Left renal pelvis (tissue), 4 donors: ENCODE measurements around the gene MAST4. TPM values are rescaled to one million over a fixed set of nuclear protein-coding genes. Genes with fewer than 3 reads are reported as not detected.
"Not testable (repeated sequence)": the region's sequence is repeated elsewhere in the genome, so short reads cannot be mapped to it uniquely, and the experiment has no call there.

Experiments used
- DNase-seq, 4 donors: peaks; one replicate each; pipeline ENCODE4 v3.0.0-alpha.2; 2013; ENCODE audit warnings: low read depth in 4 of 4, low spot score in 3 of 4
- polyA plus RNA-seq, 4 donors: library from polyadenylated mRNA; unstranded; fragments of 120-200 nt; gene quantifications; one replicate each; pipeline ENCODE4 v1.2.1, GENCODE V29; 2013; ENCODE audit not compliant: insufficient read length in 4 of 4

MAST4 gene
- polyA plus RNA-seq, 4 donors, result 10.5 to 16.2 (median 15.7) TPM

GRCh38 chr5:66805514-66806430 lies 209.6 kb downstream of the MAST4 start:
- no peak for DNase-seq

- DNase-seq, result no peak
Measured at GRCh38 chr5:66807743-66808142, 211.6 kb downstream of the MAST4 start.

DNA sequence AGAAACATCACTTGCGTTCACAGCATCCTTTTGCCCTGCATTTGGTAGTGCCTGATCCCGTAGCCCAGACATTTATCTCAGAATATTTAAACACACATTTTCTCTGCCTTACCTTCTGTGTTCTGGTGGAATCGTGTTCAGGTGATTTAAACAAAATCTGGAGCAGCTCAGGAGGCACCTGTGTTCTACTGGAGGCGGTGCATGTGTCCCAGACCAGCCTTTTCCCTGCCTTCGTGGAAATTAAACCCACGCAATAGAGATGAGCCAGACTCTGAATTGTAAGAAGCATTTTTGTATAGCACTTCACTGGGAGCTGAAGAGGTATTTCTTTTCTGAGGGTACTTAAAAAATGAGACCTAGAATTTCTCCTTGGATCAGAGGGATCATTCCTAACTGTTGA lies 212.5 kb downstream of the MAST4 start:
- no peak for DNase-seq

GRCh38 chr5:66810151-66810550 lies 214.0 kb downstream of the MAST4 start:
- no peak for DNase-seq

- no peak for DNase-seq
Measured at GRCh38 chr5:66810848-66811261, 214.7 kb downstream of the MAST4 start.

GRCh38 chr5:66812291-66812690 lies 216.1 kb downstream of the MAST4 start:
- DNase-seq, result no peak

DNA sequence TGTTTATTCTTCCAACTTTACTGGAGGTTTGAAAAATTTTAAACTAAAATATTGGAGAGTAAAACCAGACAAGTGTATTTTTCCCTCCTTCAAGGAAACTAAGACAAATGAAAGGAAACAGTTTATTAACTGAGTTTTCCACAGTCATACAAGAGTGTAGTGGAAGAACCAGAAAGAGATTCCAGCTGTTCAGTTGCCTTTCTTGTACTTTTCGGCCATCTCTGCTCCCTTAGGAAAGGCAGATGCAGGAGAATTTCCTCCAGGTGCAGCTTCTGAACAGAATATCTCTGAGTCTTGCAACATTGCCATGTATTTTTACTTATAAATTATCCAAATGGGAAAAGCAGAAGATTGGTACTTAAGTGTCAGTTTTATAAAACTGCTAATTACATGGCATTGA lies 217.1 kb downstream of the MAST4 start:
- DNase-seq, result no peak

- DNase-seq, result no peak
Measured at GRCh38 chr5:66814146-66814991, 218.2 kb downstream of the MAST4 start.

- no peak for DNase-seq
Measured at GRCh38 chr5:66818304-66818934, 222.2 kb downstream of the MAST4 start.

DNA sequence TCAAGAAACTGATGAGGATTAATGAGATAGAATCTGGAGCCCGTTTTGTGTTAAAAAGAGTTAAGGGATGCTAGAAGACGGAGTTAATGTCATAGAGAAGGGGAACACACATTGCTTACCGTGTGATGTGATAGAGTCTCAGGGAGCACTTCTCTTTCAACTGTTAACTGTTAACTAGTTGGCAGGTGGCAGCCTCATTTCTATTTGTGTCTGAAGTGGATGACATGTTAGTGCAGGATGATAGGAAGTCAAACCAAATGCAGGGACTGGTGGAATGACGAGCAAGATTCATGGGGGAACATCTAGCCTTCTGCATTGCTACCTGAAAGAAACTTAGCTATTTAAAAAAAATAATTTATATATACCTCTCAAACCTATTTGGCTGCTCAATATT lies 222.7 kb downstream of the MAST4 start:
- no peak for DNase-seq

- no peak for DNase-seq
Measured at GRCh38 chr5:66820630-66821207, 224.5 kb downstream of the MAST4 start.

- DNase-seq, result no peak
Measured at GRCh38 chr5:66821688-66822429, 225.7 kb downstream of the MAST4 start.

DNA sequence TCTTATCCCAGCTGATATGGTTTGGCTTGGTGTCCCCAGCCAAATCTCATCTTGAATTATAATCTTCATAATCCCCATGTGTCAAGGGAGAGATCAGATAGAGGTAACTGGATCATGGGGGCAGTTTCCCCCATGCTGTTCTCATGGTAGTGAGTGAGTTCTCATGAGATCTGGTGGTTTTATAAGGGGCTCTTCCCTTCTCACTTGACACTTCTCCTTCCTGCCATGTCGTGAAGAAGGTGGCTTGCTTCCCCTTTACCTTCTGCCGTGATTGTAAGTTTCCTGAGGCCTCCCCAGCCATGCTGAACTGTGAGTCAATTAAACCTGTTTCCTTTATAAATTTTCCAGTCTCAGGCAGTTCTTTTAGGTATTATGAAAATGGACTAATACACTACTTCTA lies 226.7 kb downstream of the MAST4 start:
- not testable (repeated sequence) for DNase-seq

DNA sequence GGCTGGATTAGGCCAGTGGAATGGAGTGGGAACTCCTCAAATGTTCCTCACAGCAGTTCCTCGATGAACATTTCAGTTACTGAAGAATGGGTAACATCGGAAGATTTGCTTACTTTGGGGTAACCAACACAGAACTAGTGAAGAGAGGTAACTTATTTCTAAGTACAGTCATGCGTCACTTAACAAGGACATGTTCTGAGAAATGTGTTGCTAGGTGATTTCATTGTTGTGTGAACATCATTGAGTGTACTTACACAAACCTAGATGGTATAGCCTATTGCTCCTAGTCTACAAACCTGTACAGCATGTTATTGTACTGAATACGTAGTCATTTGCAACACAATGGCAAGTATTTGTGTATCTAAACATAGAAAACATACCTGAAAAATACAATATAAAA lies 228.3 kb downstream of the MAST4 start:
- DNase-seq, result no peak

GRCh38 chr5:66826263-66826662 lies 230.1 kb downstream of the MAST4 start:
- DNase-seq, result no peak

- no peak for DNase-seq
Measured at GRCh38 chr5:66826696-66827095, 230.5 kb downstream of the MAST4 start.

DNA sequence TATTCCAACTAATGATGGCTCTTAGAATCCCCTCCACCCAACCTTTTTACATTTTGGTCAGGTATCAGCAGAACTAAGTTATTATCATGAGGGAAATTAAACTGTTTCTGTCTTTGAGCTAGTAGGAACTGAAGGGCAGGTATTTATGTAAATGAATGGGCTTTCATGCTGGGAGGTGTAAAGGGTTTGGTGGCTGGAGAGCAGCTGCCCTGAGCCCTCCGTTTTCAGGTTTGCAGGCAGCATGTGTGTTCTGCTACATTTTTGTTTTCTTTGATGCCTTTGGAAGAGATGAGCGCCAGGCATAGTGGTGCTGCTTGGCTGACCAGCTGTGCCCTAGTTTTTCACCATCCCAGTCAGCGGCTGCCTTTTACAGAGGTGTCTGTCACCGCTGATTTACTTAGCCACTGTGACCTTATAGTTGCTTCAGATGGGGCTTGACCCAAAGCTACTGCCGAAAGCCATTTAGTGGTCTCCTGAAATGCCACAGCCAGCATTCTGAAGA lies 231.9 kb downstream of the MAST4 start:
- peak in 1 of 4 donors; percentile 36 for DNase-seq

DNA sequence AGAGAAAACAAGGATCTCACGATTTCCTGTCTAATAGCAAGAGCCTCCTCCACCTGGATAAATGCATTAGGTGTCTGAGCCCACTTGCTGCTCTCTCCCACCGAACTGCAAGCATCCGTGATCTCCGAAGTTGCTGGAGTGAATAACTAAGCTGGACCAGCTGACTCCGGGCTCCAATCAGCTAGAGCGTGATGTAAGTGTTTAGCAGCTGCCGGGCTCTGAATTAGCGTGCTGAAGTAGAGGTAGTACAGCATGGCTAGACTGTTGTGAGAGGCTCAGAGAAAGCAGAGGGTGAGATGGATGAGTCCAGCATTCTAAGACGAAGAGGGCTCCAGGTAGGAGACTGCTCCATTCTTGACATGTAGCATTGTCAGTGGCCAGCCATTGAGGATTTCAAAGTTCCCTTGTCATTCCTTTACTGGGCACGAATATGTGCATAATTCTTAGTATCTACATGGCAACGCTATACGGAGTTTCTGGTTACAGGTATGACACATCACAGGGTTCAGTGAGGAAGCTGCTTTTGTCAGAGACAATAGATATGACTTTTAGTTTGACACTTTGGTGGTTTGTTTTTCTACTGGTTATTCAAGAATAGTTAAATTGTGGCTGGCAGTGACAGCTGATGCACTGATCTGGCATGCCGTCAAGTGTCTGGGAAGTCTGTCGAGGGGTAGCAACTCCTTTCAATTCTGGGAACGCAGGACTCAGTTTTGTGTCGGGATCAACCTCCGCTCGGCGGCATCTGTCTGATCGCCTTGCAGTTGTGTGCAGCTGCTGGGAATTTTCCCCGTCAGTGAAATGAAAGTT lies 232.6 kb downstream of the MAST4 start:
- DNase-seq, result peak in 3 of 4 donors; percentile 70 to 72 (median 70)

DNA sequence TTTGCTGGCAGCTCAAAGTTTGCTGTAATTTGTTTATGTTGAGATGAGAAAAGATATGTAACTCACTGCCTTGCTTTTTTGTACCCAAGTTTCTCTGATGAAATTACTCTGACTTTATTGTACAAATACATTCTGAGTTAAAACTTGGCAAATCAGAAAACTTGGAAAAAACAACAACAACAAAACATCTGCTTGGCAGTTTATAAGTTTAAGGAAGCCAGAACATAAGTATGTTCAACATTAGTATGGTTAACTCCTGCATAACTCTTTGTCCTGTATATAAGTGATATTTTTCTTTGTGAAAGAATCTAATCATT lies 233.1 kb downstream of the MAST4 start:
- no peak for DNase-seq
